Large intestine (tissue), 3 donors: ENCODE measurements around the gene MINDY3. TPM values are rescaled to one million over a fixed set of nuclear protein-coding genes. Genes with fewer than 3 reads are reported as not detected.
"Not testable (repeated sequence)": the region's sequence is repeated elsewhere in the genome, so short reads cannot be mapped to it uniquely, and the experiment has no call there.

Experiments used
- DNase-seq, 2 donors: peaks; one replicate each; pipeline versions ENCODE4 v3.0.0 to v3.0.0-alpha.2; 2013
- H3K27ac ChIP-seq: one replicate; pipeline ENCODE4 v1.5.1; 2013; ENCODE audit warnings: low read length
- H3K27me3 ChIP-seq: 2 replicates; pipeline ENCODE4 v1.6.1; 2013; ENCODE audit warnings: low read length; ENCODE audit not compliant: control insufficient read depth, insufficient read depth
- H3K36me3 ChIP-seq: 2 replicates; pipeline ENCODE4 v1.6.1; 2013; ENCODE audit warnings: low read length; ENCODE audit not compliant: control insufficient read depth, insufficient read depth
- H3K4me1 ChIP-seq: one replicate; pipeline ENCODE4 v1.6.1; 2013; ENCODE audit warnings: low read length; ENCODE audit not compliant: control insufficient read depth, insufficient read depth
- H3K4me3 ChIP-seq: one replicate; pipeline ENCODE4 v1.5.1; 2013; ENCODE audit warnings: low read length
- H3K9me3 ChIP-seq: one replicate; pipeline ENCODE4 v1.6.1; 2013; ENCODE audit warnings: mild to moderate bottlenecking, low read depth, low read length, moderate library complexity; ENCODE audit not compliant: control insufficient read depth
- WGBS: methylation state at CpG from one replicate; pipeline ENCODE4 v1.1.5; 2013; ENCODE audit warnings: low lambda C conversion rate; ENCODE audit not compliant: insufficient coverage; 5-methylcytosine and 5-hydroxymethylcytosine counted together
- polyA plus RNA-seq: library from polyadenylated mRNA; unstranded; fragments of 120-200 nt; gene quantifications from one replicate; pipeline ENCODE4 v1.2.1, GENCODE V29; 2013

Gene MINDY3
- polyA plus RNA-seq, 1 donor = 28.3 TPM

- DNase-seq = no peak
- H3K27me3 ChIP-seq = peaks cover 3% of the 10 kb centered on the region
- no peaks in the 10 kb centered on the region for H3K36me3 ChIP-seq
- no peak overlapping the region for H3K27ac ChIP-seq
- H3K9me3 ChIP-seq = no peaks in the 10 kb centered on the region
- 35% methylated on average over 4 of the region's 10 CpGs for WGBS
- H3K4me1 ChIP-seq = peaks cover 3% of the 10 kb centered on the region
- peak overlapping the region; percentile 94 for H3K4me3 ChIP-seq
Observed at GRCh38 chr10:15859509-15859905, 800 bp downstream of the MINDY3 start.

GRCh38 chr10:15858861-15859281, 1.4 kb downstream of the MINDY3 start:
- H3K4me3 ChIP-seq = peak overlapping the region; percentile 94
- no peak for DNase-seq
- H3K4me1 ChIP-seq = peaks cover 3% of the 10 kb centered on the region
- H3K9me3 ChIP-seq = no peaks in the 10 kb centered on the region
- WGBS = 100% methylated on average over 3 of the region's 7 CpGs
- peaks cover 2% of the 10 kb centered on the region for H3K27me3 ChIP-seq
- no peaks in the 10 kb centered on the region for H3K36me3 ChIP-seq
- H3K27ac ChIP-seq = no peak overlapping the region

- no peaks in the 10 kb centered on the region for H3K9me3 ChIP-seq
- no peak for DNase-seq
- H3K4me1 ChIP-seq = peaks cover 3% of the 10 kb centered on the region
- H3K27me3 ChIP-seq = no peaks in the 10 kb centered on the region
- H3K36me3 ChIP-seq = no peaks in the 10 kb centered on the region
- 50% methylated on average over 1 of the region's 2 CpGs for WGBS
- H3K4me3 ChIP-seq = no peak overlapping the region
- no peak overlapping the region for H3K27ac ChIP-seq
Observed at GRCh38 chr10:15857107-15857575, 3.2 kb downstream of the MINDY3 start.

GRCh38 chr10:15856328-15857015, 3.8 kb downstream of the MINDY3 start:
- no peak overlapping the region for H3K27ac ChIP-seq
- H3K36me3 ChIP-seq = no peaks in the 10 kb centered on the region
- H3K4me1 ChIP-seq = peaks cover 3% of the 10 kb centered on the region
- 100% methylated on average over 2 of the region's 4 CpGs for WGBS
- H3K4me3 ChIP-seq = no peak overlapping the region
- no peaks in the 10 kb centered on the region for H3K27me3 ChIP-seq
- DNase-seq = peak in 1 of 2 donors; percentile 13
- no peaks in the 10 kb centered on the region for H3K9me3 ChIP-seq

- no peaks in the 10 kb centered on the region for H3K9me3 ChIP-seq
- H3K4me3 ChIP-seq = no peak overlapping the region
- H3K27ac ChIP-seq = no peak overlapping the region
- no peaks in the 10 kb centered on the region for H3K27me3 ChIP-seq
- peaks cover 1% of the 10 kb centered on the region for H3K4me1 ChIP-seq
- 20% methylated on average over 1 of the region's 4 CpGs for WGBS
- peaks cover 1% of the 10 kb centered on the region for H3K36me3 ChIP-seq
- DNase-seq = no peak
Observed at GRCh38 chr10:15853800-15854199, 6.5 kb downstream of the MINDY3 start.

GRCh38 chr10:15852111-15852557, 8.2 kb downstream of the MINDY3 start:
- H3K4me1 ChIP-seq = no peaks in the 10 kb centered on the region
- no peak overlapping the region for H3K27ac ChIP-seq
- no peak overlapping the region for H3K4me3 ChIP-seq
- H3K27me3 ChIP-seq = no peaks in the 10 kb centered on the region
- H3K36me3 ChIP-seq = peaks cover 4% of the 10 kb centered on the region
- no peaks in the 10 kb centered on the region for H3K9me3 ChIP-seq
- DNase-seq = no peak
- WGBS = 94% methylated on average over 2 of the region's 2 CpGs

- DNase-seq, H3K27ac ChIP-seq, H3K27me3 ChIP-seq, H3K36me3 ChIP-seq, H3K4me1 ChIP-seq, H3K4me3 ChIP-seq, H3K9me3 ChIP-seq: not testable (repeated sequence)
- no CpG with 5 or more reads among the region's 9 CpGs for WGBS
Observed at GRCh38 chr10:15850337-15850978, 9.8 kb downstream of the MINDY3 start.

- DNase-seq = no peak
- Histone ChIP-seq H3K36me3 (peaks cover 4% of the 10 kb centered on the region), H3K27ac (no peak overlapping the region), H3K9me3 (no peaks in the 10 kb centered on the region), H3K4me1 (no peaks in the 10 kb centered on the region), H3K4me3 (no peak overlapping the region), H3K27me3 (no peaks in the 10 kb centered on the region)
- WGBS = 93% methylated on average over 4 of the region's 4 CpGs
Observed at GRCh38 chr10:15849316-15849715, 11.0 kb downstream of the MINDY3 start.

GRCh38 chr10:15847481-15847880, 12.8 kb downstream of the MINDY3 start:
- H3K4me1 ChIP-seq = no peaks in the 10 kb centered on the region
- H3K9me3 ChIP-seq = no peaks in the 10 kb centered on the region
- DNase-seq = no peak
- no peak overlapping the region for H3K4me3 ChIP-seq
- WGBS = 100% methylated on average over 2 of the region's 4 CpGs
- H3K27ac ChIP-seq = no peak overlapping the region
- peaks cover 7% of the 10 kb centered on the region for H3K36me3 ChIP-seq
- no peaks in the 10 kb centered on the region for H3K27me3 ChIP-seq

- no peak overlapping the region for H3K4me3 ChIP-seq
- H3K4me1 ChIP-seq = no peaks in the 10 kb centered on the region
- H3K9me3 ChIP-seq = no peaks in the 10 kb centered on the region
- no peak for DNase-seq
- H3K36me3 ChIP-seq = peaks cover 10% of the 10 kb centered on the region
- no peaks in the 10 kb centered on the region for H3K27me3 ChIP-seq
- no peak overlapping the region for H3K27ac ChIP-seq
Observed at GRCh38 chr10:15844517-15844916, 15.8 kb downstream of the MINDY3 start.

- Histone ChIP-seq H3K36me3 (peaks cover 8% of the 10 kb centered on the region), H3K4me3 (no peak overlapping the region), H3K27ac (no peak overlapping the region), H3K27me3 (no peaks in the 10 kb centered on the region), H3K4me1 (no peaks in the 10 kb centered on the region), H3K9me3 (no peaks in the 10 kb centered on the region)
- WGBS = 80% methylated on average over 1 of the region's 4 CpGs
- DNase-seq = no peak
Observed at GRCh38 chr10:15843695-15844094, 16.6 kb downstream of the MINDY3 start.
